Heart right ventricle (tissue), 16 donors: ENCODE results near the gene PDE9A. TPM values are rescaled to one million over a fixed set of nuclear protein-coding genes. Genes with fewer than 3 reads are reported as not detected.

ENCODE experiments used
- ATAC-seq, 8 donors: fragments of 200-7000 bp; cut with Tn5 transposase; one replicate each; pipeline ENCODE4 v1.9.1; 2020; ENCODE audit warnings: mild to moderate bottlenecking in 8 of 8, moderate library complexity in 8 of 8, moderate number of reproducible peaks in 1 of 8
- DNase-seq, 2 donors: peaks; one replicate each; pipeline ENCODE4 v3.0.0-alpha.2; 2020
- H3K27ac ChIP-seq, 10 donors: fragments of 200-600 bp; sonication (generic) in 2 of 10; one replicate each; pipeline versions ENCODE4 v1.5.0 to v1.8.0; 2020 to 2022; ENCODE audit warnings: mild to moderate bottlenecking in 3 of 10
- H3K27me3 ChIP-seq, 7 donors: fragments of 200-600 bp; one replicate each; pipeline ENCODE4 v1.8.0; 2021 to 2022; ENCODE audit warnings: mild to moderate bottlenecking in 2 of 7
- H3K36me3 ChIP-seq, 9 donors: fragments of 200-600 bp; sonication (generic) in 1 of 9; one replicate each; pipeline versions ENCODE4 v1.5.0 to v1.8.0; 2020 to 2022; ENCODE audit warnings: mild to moderate bottlenecking in 2 of 9
- H3K4me1 ChIP-seq, 9 donors: fragments of 200-600 bp; sonication (generic) in 1 of 9; one replicate each; pipeline versions ENCODE4 v1.5.0 to v1.8.0; 2020 to 2022; ENCODE audit warnings: mild to moderate bottlenecking in 4 of 9
- H3K4me3 ChIP-seq, 10 donors: fragments of 200-600 bp; sonication (generic) in 2 of 10; one replicate each; pipeline versions ENCODE4 v1.5.0 to v1.8.0; 2020 to 2022; ENCODE audit warnings: mild to moderate bottlenecking in 7 of 10, moderate library complexity in 2 of 10
- H3K9me3 ChIP-seq, 11 donors: fragments of 200-600 bp in 10 of 11; sonication (generic) in 2 of 11; one replicate each; pipeline versions ENCODE4 v1.5.0 to v1.8.0; 2013 to 2022; ENCODE audit warnings: mild to moderate bottlenecking in 2 of 11, control low read depth in 1 of 11, moderate library complexity in 1 of 11
- CTCF ChIP-seq, 9 donors: fragments of 200-600 bp; sonication (generic) in 2 of 9; IDR thresholded peaks; one replicate each; pipeline versions ENCODE4 v1.5.0 to v1.8.0; 2021 to 2022; ENCODE audit warnings: antibody characterized with exemption in 9 of 9, mild to moderate bottlenecking in 5 of 9, moderate library complexity in 1 of 9
- WGBS, 2 donors: extraction: QIAGEN DNeasy Blood & Tissue Kit; methylation state at CpG; one replicate each; pipeline ENCODE4 v1.1.7; 2013; ENCODE audit warnings: inconsistent platforms in 1 of 2; 5-methylcytosine and 5-hydroxymethylcytosine counted together
- intact Hi-C, 10 donors: fragments of 100-400 bp; cut with DNase I; formaldehyde crosslinking; loops; one replicate each; pipeline versions ENCODE4 v1.11.1 to v1.14.2; 2022
- polyA plus RNA-seq, 2 donors: library from polyadenylated mRNA; stranded (reverse); fragments of 200-250 nt; gene quantifications; one replicate each; pipeline ENCODE4 v1.2.3, GENCODE V29; 2013
- total RNA-seq, 10 donors: library from RNA; stranded (reverse); fragmentation: NEBNext Ultra II Directional in 3 of 10; extraction: Animal tissue kit (Norgen Biotek cat#: 25700) in 3 of 10; gene quantifications; one replicate each; pipeline versions ENCODE4 v1.2.1 to v1.2.4, GENCODE V29; 2021 to 2023
- donor health status: Arrhythmogenic right ventricular cardiomyopathy.
- donor health status: ischemic (EF 13 %, LVEDD 7.1; RV severe dilation, severe dysfunction).
- donor health status: healthy with polysubstance abuse.
- donor health status: DM: no; HTN: yes; CAD: no.
- donor health status: DM: no; HTN: no; CAD: no.
- donor health status: ischemic (EF 25% LVEDD 6.9; RV normal size, moderate dysfunction).
- donor health status: ischemic (EF 25% LVEDD 5.7; RV mildly dilated, moderate dysfunction).
- donor health status: healthy.
- donor health status: DM: yes; HTN: yes; CAD: no.
- donor health status: Ischemic cardiomyopathy.
- donor health status: ischemic (EF 35%, LVEDD 5.7; RV mildly dilated, moderate dysfunction).
- donor health status: nonischemic (EF 11% LVEDD 7.7; RV severe dilation, severe dysfunction).
- donor health status: DM: yes; HTN: yes; CAD: no.
- donor health status: PGD.
- donor health status: ischemic (EF 29% LVEDD 5.4; RV normal size, mild dysfunction).
- donor health status: nonischemic (EF 23%, LVEDD 6.1; RV moderate dilation, normal function).

Gene PDE9A
- total and polyA plus RNA-seq, 12 donors = 1.2 to 7.0 (median 2.2) TPM

- Histone ChIP-seq H3K36me3 (no peaks in the 10 kb centered on the region), H3K4me1 (peaks cover 0 to 15% (median 0%) of the 10 kb centered on the region in 9 donors), H3K4me3 (no peak overlapping the region), H3K9me3 (no peaks in the 10 kb centered on the region), H3K27me3 (peaks cover 0 to 61% (median 40%) of the 10 kb centered on the region in 7 donors), H3K27ac (no peak overlapping the region)
- no peak for TF ChIP-seq CTCF (IDR thresholded peaks at IDR 0.05)
- intact Hi-C loops = loop anchor here in 2 of 10 donors (5.0 to 10.0 kb wide), 2 partner anchors 37 to 65 kb away; no protein-coding TSS in a partner anchor
- DNase-seq (no peak), ATAC-seq (no peak)
- 86 to 88% methylated on average over 8 of the region's 8 CpGs for WGBS, 2 donors
Measured at GRCh38 chr21:42639646-42640152, 13.7 kb upstream of the PDE9A start.

GRCh38 chr21:42640486-42640885 is 12.9 kb upstream of the PDE9A start:
- WGBS, 2 donors = 39 to 41% methylated on average over 4 of the region's 4 CpGs
- TF ChIP-seq CTCF (IDR thresholded peaks at IDR 0.05) = no peak

GRCh38 chr21:42641311-42642218 is 11.9 kb upstream of the PDE9A start:
- peaks cover 0 to 55% (median 40%) of the 10 kb centered on the region in 7 donors for H3K27me3 ChIP-seq
- no peak overlapping the region for H3K27ac ChIP-seq
- ATAC-seq (peak in 4 of 8 donors; percentile 12 to 31 (median 24)), DNase-seq (no peak)
- 53 to 55% methylated on average over 24 of the region's 24 CpGs for WGBS, 2 donors
- TF ChIP-seq CTCF (IDR thresholded peaks at IDR 0.05) = no peak
- no peaks in the 10 kb centered on the region for H3K9me3 ChIP-seq
- H3K4me3 ChIP-seq = peak overlapping the region in 1 of 10 donors; percentile 5
- no peaks in the 10 kb centered on the region for H3K36me3 ChIP-seq
- H3K4me1 ChIP-seq = peaks cover 0 to 15% (median 0%) of the 10 kb centered on the region in 9 donors
- intact Hi-C loops = loop anchor here in 2 of 10 donors (5.0 to 10.0 kb wide), 2 partner anchors 39 to 63 kb away; no protein-coding TSS in a partner anchor

More at GRCh38 chr21:42640486-42640885, 12.9 kb upstream of the PDE9A start:
- Histone ChIP-seq H3K27me3 (peaks cover 0 to 59% (median 40%) of the 10 kb centered on the region in 7 donors), H3K36me3 (no peaks in the 10 kb centered on the region), H3K27ac (no peak overlapping the region), H3K4me1 (peaks cover 0 to 15% (median 0%) of the 10 kb centered on the region in 9 donors), H3K4me3 (no peak overlapping the region), H3K9me3 (no peaks in the 10 kb centered on the region)
- ATAC-seq = no peak
- intact Hi-C loops = loop anchor here in 2 of 10 donors (5.0 to 10.0 kb wide), 2 partner anchors 38 to 64 kb away; no protein-coding TSS in a partner anchor
- DNase-seq = no peak

GRCh38 chr21:42642219-42642745 is 11.1 kb upstream of the PDE9A start:
- Histone ChIP-seq H3K9me3 (no peaks in the 10 kb centered on the region), H3K4me3 (no peak overlapping the region), H3K27me3 (peaks cover 0 to 53% (median 40%) of the 10 kb centered on the region in 7 donors), H3K4me1 (peaks cover 0 to 15% (median 0%) of the 10 kb centered on the region in 9 donors), H3K27ac (no peak overlapping the region), H3K36me3 (no peaks in the 10 kb centered on the region)
- intact Hi-C loops = loop anchor here in 2 of 10 donors (5.0 to 10.0 kb wide), 2 partner anchors 40 to 63 kb away; no protein-coding TSS in a partner anchor
- no peak for ATAC-seq
- no peak for TF ChIP-seq CTCF (IDR thresholded peaks at IDR 0.05)
- WGBS, 2 donors = 64 to 65% methylated on average over 8 of the region's 8 CpGs
- no peak for DNase-seq
